Keratinocyte (primary cell): ENCODE measurements around the gene PITPNM3. TPM values are rescaled to one million over a fixed set of nuclear protein-coding genes. Genes with fewer than 3 reads are reported as not detected.

Experiments used
- DNase-seq: peaks from one replicate; pipeline ENCODE4 v3.0.0-alpha.2; 2011; ENCODE audit warnings: low read depth, missing footprints, low spot score
- FAIRE-seq: peaks from 2 replicates; lab custom pipeline; 2011; peaks lifted over from hg19 to GRCh38; lab: Jason Lieb, UNC
- H2AFZ ChIP-seq: 2 replicates; pipeline ENCODE4 v1.6.0; 2012; ENCODE audit warnings: low read length, control low read depth, inconsistent platforms; ENCODE audit not compliant: control insufficient read depth
- H3K27ac ChIP-seq: 2 replicates; pipeline ENCODE4 v1.5.1; 2011; ENCODE audit warnings: low read length; ENCODE audit not compliant: control insufficient read depth, insufficient read depth
- H3K27me3 ChIP-seq: 3 replicates; pipeline ENCODE4 v1.6.0; 2011; ENCODE audit warnings: low read length; ENCODE audit not compliant: control insufficient read depth, insufficient read depth; ENCODE audit errors: extremely low read depth
- H3K36me3 ChIP-seq, 2 experiments: 2 replicates in 1 of 2; 3 replicates in 1 of 2; pipeline ENCODE4 v1.5.1; 2011; ENCODE audit warnings: low read length in 2 of 2, mild to moderate bottlenecking in 1 of 2; ENCODE audit not compliant: control insufficient read depth in 2 of 2, insufficient read depth in 2 of 2; ENCODE audit errors: extremely low read depth in 1 of 2
- H3K4me1 ChIP-seq: 3 replicates; pipeline ENCODE4 v1.5.1; 2011; ENCODE audit warnings: low read length; ENCODE audit not compliant: control insufficient read depth, insufficient read depth; ENCODE audit errors: extremely low read depth
- H3K4me2 ChIP-seq: 3 replicates; pipeline ENCODE4 v1.6.0; 2011; ENCODE audit warnings: low read depth, low read length; ENCODE audit not compliant: control insufficient read depth, insufficient read depth; ENCODE audit errors: extremely low read depth
- H3K4me3 ChIP-seq, 3 experiments: fragments of 200-600 bp in 1 of 3; sonication (generic) in 1 of 3; 2 replicates in 2 of 3; 3 replicates in 1 of 3; pipeline ENCODE4 v1.5.1; 2011 to 2016; ENCODE audit warnings: low read length in 3 of 3, mild to moderate bottlenecking in 3 of 3, control low read depth in 2 of 3, inconsistent platforms in 1 of 3, low read depth in 1 of 3, mixed read lengths in 1 of 3, mixed run types in 1 of 3, moderate library complexity in 1 of 3; ENCODE audit not compliant: control insufficient read depth in 2 of 3, insufficient read depth in 2 of 3; ENCODE audit errors: extremely low read depth in 1 of 3
- H3K79me2 ChIP-seq: 2 replicates; pipeline ENCODE4 v1.6.0; 2012; ENCODE audit warnings: low read length; ENCODE audit not compliant: control insufficient read depth, insufficient read depth
- H3K9ac ChIP-seq: 3 replicates; pipeline ENCODE4 v1.6.0; 2011; ENCODE audit warnings: low read length; ENCODE audit not compliant: control insufficient read depth, insufficient read depth; ENCODE audit errors: extremely low read depth
- H3K9me1 ChIP-seq: 3 replicates; pipeline ENCODE4 v1.6.0; 2011; ENCODE audit warnings: low read length; ENCODE audit not compliant: control insufficient read depth, insufficient read depth; ENCODE audit errors: extremely low read depth
- H3K9me3 ChIP-seq: 2 replicates; pipeline ENCODE4 v1.5.1; 2012; ENCODE audit warnings: low read depth, low read length; ENCODE audit not compliant: control insufficient read depth
- H4K20me1 ChIP-seq: 3 replicates; pipeline ENCODE4 v1.6.0; 2011; ENCODE audit warnings: low read length; ENCODE audit not compliant: control insufficient read depth, insufficient read depth; ENCODE audit errors: extremely low read depth
- CTCF ChIP-seq, 3 experiments: IDR thresholded peaks in 1 of 3; conservative IDR thresholded peaks in 1 of 3; optimal IDR thresholded peaks in 1 of 3; 2 replicates in 2 of 3; 3 replicates in 1 of 3; pipeline versions ENCODE3 to v1.5.1; 2011; ENCODE audit warnings: low read length in 3 of 3, mild to moderate bottlenecking in 3 of 3, moderate library complexity in 2 of 3, control low read depth in 1 of 3, inconsistent platforms in 1 of 3; ENCODE audit not compliant: insufficient read depth in 2 of 3; ENCODE audit errors: extremely low read depth in 1 of 3
- EZH2 ChIP-seq: IDR thresholded peaks from one replicate; pipeline ENCODE4 v1.6.1; 2012; ENCODE audit warnings: inconsistent platforms, mild to moderate bottlenecking, low read length, moderate library complexity
- dilution Hi-C: fragments of 300-500 bp; cut with MboI; formaldehyde crosslinking; loops from one replicate; pipeline ENCODE4 v1.7.0; 2020; ENCODE audit warnings: low sequenced_read_pairs; ENCODE audit not compliant: extremely low pct_ligation_motif_present
- polyA plus RNA-seq, 5 experiments: library from polyadenylated mRNA; depleted of rRNA in 3 of 5; stranded (reverse) in 3 of 5; stranded (forward) in 1 of 5; unstranded in 1 of 5; fragments of >200 nt; gene quantifications; 1 replicate in 1 of 5; 2 replicates in 3 of 5; 3 replicates in 1 of 5; pipeline versions ENCODE4 v1.2.1 to v1.2.3, GENCODE V29; 2011 to 2012; ENCODE audit warnings: missing spikeins in 2 of 5, low read depth in 1 of 5, low replicate concordance in 1 of 5

PITPNM3 gene
- polyA plus RNA-seq, 1 donor (not counting 4 experiments of a cell fraction or from before 2014, with no cell fraction given), result 7.7 TPM

GRCh38 chr17:6494239-6494941 is 62.0 kb downstream of the PITPNM3 start:
- peak; percentile 76 for FAIRE-seq
- TF ChIP-seq CTCF (optimal IDR thresholded peaks at IDR 0.05 in 1 of 3, IDR thresholded peaks at IDR 0.05 in 1 of 3, conservative IDR thresholded peaks at IDR 0.05 in 1 of 3; ENCODE audit: extremely low read depth in 1 of 3, insufficient read depth in 2 of 3, low read length in 3 of 3) (no peak), EZH2 (no peak)
- dilution Hi-C loops, result no loop called here

GRCh38 chr17:6492892-6493674 is 63.3 kb downstream of the PITPNM3 start:
- Histone ChIP-seq H4K20me1 (no peaks in the 10 kb centered on the region), H3K27me3 (no peaks in the 10 kb centered on the region), H3K9me3 (no peaks in the 10 kb centered on the region), H3K4me2 (no peak overlapping the region), H3K4me3 (no peak overlapping the region), H3K9me1 (no peaks in the 10 kb centered on the region), H3K9ac (no peak overlapping the region), H2AFZ (no peak overlapping the region), H3K36me3 (no peaks in the 10 kb centered on the region), H3K4me1 (peaks cover 13% of the 10 kb centered on the region), H3K79me2 (no peaks in the 10 kb centered on the region), H3K27ac (no peak overlapping the region)
- FAIRE-seq (no peak), DNase-seq (no peak)
- TF ChIP-seq CTCF (optimal IDR thresholded peaks at IDR 0.05 in 1 of 3, IDR thresholded peaks at IDR 0.05 in 1 of 3, conservative IDR thresholded peaks at IDR 0.05 in 1 of 3; ENCODE audit: extremely low read depth in 1 of 3, insufficient read depth in 2 of 3, low read length in 3 of 3) (no peak), EZH2 (no peak)
- dilution Hi-C loops, result no loop called here

More at GRCh38 chr17:6494239-6494941, 62.0 kb downstream of the PITPNM3 start:
- Histone ChIP-seq H3K9me1 (no peaks in the 10 kb centered on the region), H3K9me3 (no peaks in the 10 kb centered on the region), H3K36me3 (no peaks in the 10 kb centered on the region), H4K20me1 (no peaks in the 10 kb centered on the region), H3K27ac (no peak overlapping the region), H3K4me2 (no peak overlapping the region), H3K79me2 (no peaks in the 10 kb centered on the region), H3K4me1 (peaks cover 13% of the 10 kb centered on the region), H2AFZ (no peak overlapping the region), H3K4me3 (no peak overlapping the region), H3K27me3 (no peaks in the 10 kb centered on the region), H3K9ac (no peak overlapping the region)
- no peak for DNase-seq
